Measurements from ENCODE around the gene WEE1. TPM values are rescaled to one million over a fixed set of nuclear protein-coding genes. Genes with fewer than 3 reads are reported as not detected.

The WEE1 gene
- total RNA-seq, 1 donor, result 51.1 TPM

DNA sequence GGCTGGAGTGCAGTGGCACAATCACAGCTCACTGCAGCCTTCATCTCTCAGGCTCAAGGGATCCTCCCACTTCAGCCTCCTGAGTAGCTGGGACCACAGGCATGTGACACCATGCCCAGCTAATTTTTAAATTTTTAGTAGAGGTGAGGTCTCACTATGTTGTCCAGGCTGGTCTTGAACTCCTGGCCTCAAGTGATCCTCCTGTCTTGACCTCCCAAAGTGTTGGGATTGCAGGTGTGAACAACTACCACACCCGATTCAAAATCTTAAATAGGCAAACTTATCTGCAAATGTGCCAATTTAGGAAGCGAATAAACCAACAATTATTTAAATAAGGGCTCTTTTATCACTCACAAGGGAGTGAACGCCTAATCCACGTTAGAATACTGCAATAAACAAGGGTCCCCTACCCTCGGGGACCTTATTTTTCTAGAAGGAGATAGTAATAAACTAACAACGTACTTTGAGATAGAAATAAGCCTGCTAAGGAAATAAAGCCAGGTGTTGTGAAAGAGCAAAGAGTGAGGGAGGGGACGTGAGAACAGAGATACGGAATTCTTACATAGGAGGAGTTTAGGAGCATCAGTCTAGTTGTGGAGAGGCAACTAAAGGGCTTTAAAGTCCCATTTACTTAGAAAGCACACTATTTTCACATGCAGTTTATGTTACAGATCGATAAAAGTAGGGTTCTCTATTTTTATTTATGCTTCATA is 3.0 kb upstream of the WEE1 start:
- TF ChIP-seq, protein P1, sequence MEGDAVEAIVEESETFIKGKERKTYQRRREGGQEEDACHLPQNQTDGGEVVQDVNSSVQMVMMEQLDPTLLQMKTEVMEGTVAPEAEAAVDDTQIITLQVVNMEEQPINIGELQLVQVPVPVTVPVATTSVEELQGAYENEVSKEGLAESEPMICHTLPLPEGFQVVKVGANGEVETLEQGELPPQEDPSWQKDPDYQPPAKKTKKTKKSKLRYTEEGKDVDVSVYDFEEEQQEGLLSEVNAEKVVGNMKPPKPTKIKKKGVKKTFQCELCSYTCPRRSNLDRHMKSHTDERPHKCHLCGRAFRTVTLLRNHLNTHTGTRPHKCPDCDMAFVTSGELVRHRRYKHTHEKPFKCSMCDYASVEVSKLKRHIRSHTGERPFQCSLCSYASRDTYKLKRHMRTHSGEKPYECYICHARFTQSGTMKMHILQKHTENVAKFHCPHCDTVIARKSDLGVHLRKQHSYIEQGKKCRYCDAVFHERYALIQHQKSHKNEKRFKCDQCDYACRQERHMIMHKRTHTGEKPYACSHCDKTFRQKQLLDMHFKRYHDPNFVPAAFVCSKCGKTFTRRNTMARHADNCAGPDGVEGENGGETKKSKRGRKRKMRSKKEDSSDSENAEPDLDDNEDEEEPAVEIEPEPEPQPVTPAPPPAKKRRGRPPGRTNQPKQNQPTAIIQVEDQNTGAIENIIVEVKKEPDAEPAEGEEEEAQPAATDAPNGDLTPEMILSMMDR (IDR thresholded peaks at IDR 0.05; ENCODE audit: insufficient read depth, low read length), result no peak
- no peak overlapping the region for H3K4me3 ChIP-seq (ENCODE audit: low read depth, low read length)
- no peak for DNase-seq (ENCODE audit: low read depth)

DNA sequence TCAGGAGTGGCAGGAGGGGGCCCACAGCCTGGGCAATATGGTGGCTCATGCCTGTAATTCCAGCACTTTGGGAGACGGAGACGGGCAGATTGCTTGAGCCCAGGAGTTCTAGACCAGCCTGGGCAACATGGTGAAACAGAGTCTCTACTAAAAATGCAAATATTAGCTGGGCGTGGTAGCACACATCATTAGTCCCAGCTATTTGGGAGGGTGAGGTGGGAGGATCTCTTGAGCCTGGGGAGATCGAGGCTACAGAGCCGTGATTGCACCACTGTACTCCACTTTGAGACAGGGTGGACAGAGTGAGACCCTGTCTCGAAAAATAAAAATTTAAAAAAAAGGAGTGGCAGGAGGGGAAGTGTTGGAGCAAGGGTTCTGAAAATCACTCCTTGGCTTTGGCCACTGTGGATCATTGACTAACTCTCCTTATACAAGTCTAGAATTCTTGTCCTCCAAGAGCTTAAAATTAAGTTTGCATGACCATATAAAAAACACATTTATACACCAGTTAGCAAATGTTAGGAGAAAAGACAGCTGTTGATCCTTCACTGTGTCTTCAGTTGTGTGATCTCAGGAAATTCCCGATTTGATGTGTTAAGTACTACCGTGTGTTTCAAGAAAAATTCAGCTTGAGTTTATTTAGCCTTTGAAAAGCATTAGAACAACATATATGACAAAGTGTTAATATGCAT is 2.3 kb upstream of the WEE1 start:
- DNase-seq (ENCODE audit: low read depth), result no peak
- TF ChIP-seq, protein P1 (IDR thresholded peaks at IDR 0.05; ENCODE audit: insufficient read depth, low read length), result no peak
- no peak overlapping the region for H3K4me3 ChIP-seq (ENCODE audit: low read depth, low read length)

DNA sequence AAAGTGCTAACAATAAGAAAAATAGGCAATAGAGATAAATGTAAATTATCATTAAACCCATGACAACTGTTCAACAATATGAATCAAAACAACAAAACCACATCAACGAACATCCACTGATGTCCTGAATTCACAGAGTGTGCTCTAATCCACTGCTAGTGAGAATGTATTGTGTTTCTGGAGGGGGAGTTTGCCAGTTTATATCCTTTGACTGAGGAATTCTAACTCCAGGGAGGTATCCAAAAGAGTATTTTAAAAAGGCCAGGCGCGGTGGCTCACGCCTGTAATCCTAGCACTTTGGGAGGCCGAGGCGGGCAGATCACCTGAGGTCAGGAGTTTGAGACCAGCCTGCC is 1.7 kb upstream of the WEE1 start:
- TF ChIP-seq, protein P1 (IDR thresholded peaks at IDR 0.05; ENCODE audit: insufficient read depth, low read length), result no peak

DNA sequence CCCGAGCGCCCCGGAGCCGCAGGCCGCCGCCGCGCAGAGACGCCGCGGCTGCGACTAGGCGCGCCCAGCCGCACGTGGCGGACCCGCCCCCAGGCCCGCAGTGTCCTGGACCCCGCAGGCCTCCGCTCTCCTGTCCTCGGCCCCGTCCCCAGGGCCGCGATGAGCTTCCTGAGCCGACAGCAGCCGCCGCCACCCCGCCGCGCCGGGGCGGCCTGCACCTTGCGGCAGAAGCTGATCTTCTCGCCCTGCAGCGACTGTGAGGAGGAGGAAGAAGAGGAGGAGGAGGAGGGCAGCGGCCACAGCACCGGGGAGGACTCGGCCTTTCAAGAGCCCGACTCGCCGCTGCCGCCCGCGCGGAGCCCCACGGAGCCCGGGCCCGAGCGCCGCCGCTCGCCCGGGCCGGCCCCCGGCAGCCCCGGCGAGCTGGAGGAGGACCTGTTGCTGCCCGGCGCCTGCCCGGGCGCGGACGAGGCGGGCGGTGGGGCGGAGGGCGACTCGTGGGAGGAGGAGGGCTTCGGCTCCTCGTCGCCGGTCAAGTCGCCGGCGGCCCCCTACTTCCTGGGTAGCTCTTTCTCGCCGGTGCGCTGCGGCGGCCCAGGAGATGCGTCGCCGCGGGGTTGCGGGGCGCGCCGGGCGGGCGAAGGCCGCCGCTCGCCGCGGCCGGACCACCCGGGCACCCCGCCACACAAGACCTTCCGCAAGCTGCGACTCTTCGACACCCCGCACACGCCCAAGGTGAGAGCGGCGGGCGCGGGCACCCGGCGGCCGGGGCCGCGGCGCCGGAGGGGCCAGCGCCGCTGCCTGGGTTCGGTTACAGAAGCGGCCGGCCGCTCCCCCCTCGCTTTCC is 528 bp downstream of the WEE1 start:
- TF ChIP-seq, protein P1 (IDR thresholded peaks at IDR 0.05; ENCODE audit: insufficient read depth, low read length), result no peak
- peak overlapping the region; percentile 82 for H3K4me3 ChIP-seq (ENCODE audit: low read depth, low read length)
- DNase-seq (ENCODE audit: low read depth), result peak; percentile 16

More for the DNA sequence above, 1.7 kb upstream of the WEE1 start:
- no peak for DNase-seq (ENCODE audit: low read depth)
- H3K4me3 ChIP-seq (ENCODE audit: low read depth, low read length), result no peak overlapping the region

DNA sequence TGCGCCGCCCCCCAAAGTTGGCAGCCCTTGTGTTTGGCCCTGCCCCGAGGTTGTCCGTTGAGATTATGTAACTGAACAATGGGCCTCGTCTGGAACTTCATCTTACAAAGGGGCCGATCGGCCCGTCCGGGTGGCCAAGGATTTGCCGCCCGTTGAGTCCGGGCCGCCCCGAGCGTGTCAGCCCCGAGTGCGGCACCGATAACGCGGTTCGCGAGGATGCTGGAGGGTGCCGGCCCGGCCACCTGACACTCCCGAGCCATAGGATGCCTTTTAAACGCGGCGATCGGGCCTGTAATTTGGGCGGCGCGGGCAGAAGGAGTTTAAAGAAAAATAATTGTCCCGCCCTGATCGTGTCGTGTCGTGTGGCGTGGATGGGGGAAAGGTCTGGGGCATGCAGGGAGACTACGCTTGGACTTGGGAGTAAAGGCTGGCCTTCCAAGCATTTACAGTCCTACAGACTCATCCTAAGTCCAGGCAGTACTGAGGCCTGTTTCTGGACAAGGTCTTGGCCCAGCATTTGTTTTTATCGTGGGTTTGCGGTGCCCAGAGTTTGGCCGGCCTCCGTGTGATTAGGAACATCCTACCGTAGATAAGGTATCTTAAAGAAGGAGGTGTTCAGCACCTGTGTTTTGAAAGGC is 1.3 kb downstream of the WEE1 start:
- DNase-seq (ENCODE audit: low read depth), result peak; percentile 59
- TF ChIP-seq, protein P1 (IDR thresholded peaks at IDR 0.05; ENCODE audit: insufficient read depth, low read length), result no peak
- H3K4me3 ChIP-seq (ENCODE audit: low read depth, low read length), result peak overlapping the region; percentile 82

Measured in fibroblast of the aortic adventitia (primary cell).